NCI-H1105 treated with DMSO at 0.1 percent for 48 hours (cell line): ENCODE data around the gene ZNF10.

ENCODE experiments used
- DNase-seq: peaks from one replicate; lab custom pipeline; 2025; lab: John Stamatoyannopoulos, UW

The ZNF10 gene

GRCh38 chr12:133130038-133130807 lies at the start of gene ZNF10, which contains the start of gene ZNF891:
Gene ZNF10, plus strand, starts transcription at chr12:133130627. Its CDS starts 13,866 bp downstream, at chr12:133144493.
Gene ZNF891, minus strand, starts transcription at chr12:133130274. Its CDS starts 8,356 bp downstream, at chr12:133121918.
- DNase-seq, result peak; percentile 77

- DNase-seq, result no peak
Measured at GRCh38 chr12:133081159-133081780, 49.2 kb upstream of the ZNF10 start.

GRCh38 chr12:133083345-133083744 lies 47.1 kb upstream of the ZNF10 start:
- DNase-seq, result no peak

GRCh38 chr12:133105620-133106019 lies 24.8 kb upstream of the ZNF10 start:
- DNase-seq, result no peak

GRCh38 chr12:133106253-133106652 lies 24.2 kb upstream of the ZNF10 start:
- no peak for DNase-seq

- DNase-seq, result no peak
Measured at GRCh38 chr12:133107121-133107520, 23.3 kb upstream of the ZNF10 start.

- no peak for DNase-seq
Measured at GRCh38 chr12:133108150-133108549, 22.3 kb upstream of the ZNF10 start.

GRCh38 chr12:133120385-133121191 lies 9.8 kb upstream of the ZNF10 start:
- no peak for DNase-seq

GRCh38 chr12:133124674-133125073 lies 5.8 kb upstream of the ZNF10 start:
- DNase-seq, result no peak

- peak; percentile 25 for DNase-seq
Measured at GRCh38 chr12:133129368-133130037, 924 bp upstream of the ZNF10 start.

GRCh38 chr12:133130808-133131128 lies 341 bp downstream of the ZNF10 start:
- no peak for DNase-seq

GRCh38 chr12:133135747-133136146 lies 5.3 kb downstream of the ZNF10 start:
- no peak for DNase-seq

- no peak for DNase-seq
Measured at GRCh38 chr12:133145981-133146380, 15.6 kb downstream of the ZNF10 start.

GRCh38 chr12:133156125-133156690 lies 25.8 kb downstream of the ZNF10 start:
- DNase-seq, result no peak

- no peak for DNase-seq
Measured at GRCh38 chr12:133165776-133166175, 35.3 kb downstream of the ZNF10 start.

- DNase-seq, result no peak
Measured at GRCh38 chr12:133172491-133172890, 42.1 kb downstream of the ZNF10 start.

- DNase-seq, result no peak
Measured at GRCh38 chr12:133174901-133175300, 44.5 kb downstream of the ZNF10 start.

GRCh38 chr12:133180669-133181068 lies 50.2 kb downstream of the ZNF10 start:
- DNase-seq, result no peak

GRCh38 chr12:133181238-133181959 lies 51.0 kb downstream of the ZNF10 start, which contains the start of gene ZNF268:
Gene ZNF268, plus strand, starts transcription at chr12:133181495. Its CDS starts 503 bp downstream, at chr12:133181998.
- peak; percentile 92 for DNase-seq

GRCh38 chr12:133190176-133190575 lies 59.7 kb downstream of the ZNF10 start:
- no peak for DNase-seq

GRCh38 chr12:133192847-133193246 lies 62.4 kb downstream of the ZNF10 start:
- DNase-seq, result no peak
